Right lobe of liver (tissue), 6 donors: ENCODE results near the gene CD274. TPM values are rescaled to one million over a fixed set of nuclear protein-coding genes. Genes with fewer than 3 reads are reported as not detected.

Experiments used
- ATAC-seq, 4 donors: fragments of 200-7000 bp; cut with Tn5 transposase; one replicate each; pipeline ENCODE4 v1.9.1; 2020; ENCODE audit warnings: mild to moderate bottlenecking in 4 of 4, moderate library complexity in 4 of 4
- DNase-seq, 3 donors: peaks; one replicate each; pipeline ENCODE4 v3.0.0-alpha.2; 2020
- H3K27ac ChIP-seq, 3 donors: fragments of 200-600 bp; one replicate each; pipeline ENCODE4 v1.8.0; 2022
- H3K27me3 ChIP-seq, 2 donors: fragments of 200-600 bp; one replicate each; pipeline ENCODE4 v1.8.0; 2022
- H3K36me3 ChIP-seq, 4 donors: fragments of 200-600 bp; sonication (generic) in 1 of 4; one replicate each; pipeline versions ENCODE4 v1.5.1 to v1.8.0; 2017 to 2022; ENCODE audit warnings: control low read depth in 1 of 4
- H3K4me1 ChIP-seq, 4 donors: fragments of 200-600 bp; sonication (generic) in 1 of 4; one replicate each; pipeline versions ENCODE4 v1.5.1 to v1.8.0; 2017 to 2022; ENCODE audit warnings: control low read depth in 1 of 4
- H3K4me3 ChIP-seq, 3 donors: fragments of 200-600 bp; one replicate each; pipeline ENCODE4 v1.8.0; 2022
- H3K9me3 ChIP-seq, 4 donors: fragments of 200-600 bp; sonication (generic) in 1 of 4; one replicate each; pipeline versions ENCODE4 v1.5.1 to v1.8.0; 2017 to 2022; ENCODE audit warnings: control low read depth in 1 of 4
- CTCF ChIP-seq, 4 donors: fragments of 200-600 bp in 3 of 4; fragments of 450-650 bp in 1 of 4; IDR thresholded peaks; one replicate each; pipeline versions ENCODE4 v1.5.1 to v1.8.0; 2016 to 2022; ENCODE audit warnings: antibody characterized with exemption in 4 of 4, mild to moderate bottlenecking in 2 of 4
- POLR2A ChIP-seq: fragments of 450-650 bp; IDR thresholded peaks from one replicate; pipeline ENCODE4 v1.6.1; 2017; ENCODE audit warnings: antibody characterized with exemption, mild to moderate bottlenecking
- WGBS: methylation state at CpG from one replicate; pipeline ENCODE4 v1.1.6; 2018; ENCODE audit warnings: low coverage, low lambda C conversion rate; ENCODE audit not compliant: insufficient coverage; ENCODE audit errors: missing lambda C conversion rate; 5-methylcytosine and 5-hydroxymethylcytosine counted together
- intact Hi-C, 2 donors: fragments of 100-400 bp; cut with DNase I; formaldehyde crosslinking; loops; one replicate each; pipeline versions ENCODE4 v1.11.2 to v1.14.1; 2022
- long read RNA-seq: library from polyadenylated mRNA; unstranded; transcript quantifications from one replicate; pipeline ENCODE4 v2.0.0, GENCODE V29; 2019
- total RNA-seq, 6 experiments: library from RNA; depleted of rRNA in 2 of 6; stranded (reverse); fragments of >200 nt in 2 of 6; fragmentation: NEBNext Ultra II Directional in 3 of 6; extraction: Animal tissue kit (Norgen Biotek cat#: 25700) in 3 of 6; gene quantifications; one replicate each; pipeline versions ENCODE4 v1.1.0 to v1.2.4, GENCODE V29; 2016 to 2023
- donor health status: DM: no; HTN: yes; CAD: no.
- donor health status: DM: no; HTN: no; CAD: no.
- donor health status: DM: no; HTN: no; CAD: no.
- donor health status: DM: no; HTN: yes; CAD: no.
- donor health status: DM: no; HTN: yes; CAD: no.

CD274 gene
- 1 to 10 TPM in 4 of 6 experiments, under 1 TPM in 2; 0.87 to 3.7 (median 1.5) TPM for total RNA-seq
- long read RNA-seq, partial matches to known transcripts = 0 of 1 reads
- long read RNA-seq, other reads (novel, unspliced or antisense) = 1 of 1 reads

- H3K27ac ChIP-seq = peak within 1 kb of the TSS; percentile 82 to 93 (median 85)
- ATAC-seq = peak; percentile 99 to 100 (median 100)
- intact Hi-C loops = no loop called here
- peak within 1 kb of the TSS; percentile 46 to 62 (median 55) for H3K4me3 ChIP-seq
- H3K4me1 ChIP-seq = peaks cover 0 to 6% (median 3%) of the 10 kb centered on the region in 4 donors
- TF ChIP-seq CTCF (IDR thresholded peaks at IDR 0.05) = peak; percentile 64 to 71 (median 66)
- peak; percentile 65 for TF ChIP-seq POLR2A
- H3K9me3 ChIP-seq = no peaks in the 10 kb centered on the region
- no peaks in the 10 kb centered on the region for H3K36me3 ChIP-seq
- 2% methylated on average over 36 of the region's 36 CpGs for WGBS
- peak; percentile 96 to 97 (median 97) for DNase-seq
- no peaks in the 10 kb centered on the region for H3K27me3 ChIP-seq
Observed at GRCh38 chr9:5450359-5451091, at the start of gene CD274. Gene CD274 (plus strand): TSS chr9:5450542. CDS start chr9:5456114, 5,572 bp downstream.

GRCh38 chr9:5402217-5402616, 48.1 kb upstream of the CD274 start:
- intact Hi-C loops = no loop called here
- Histone ChIP-seq H3K4me1 (no peaks in the 10 kb centered on the region), H3K27me3 (no peaks in the 10 kb centered on the region), H3K9me3 (no peaks in the 10 kb centered on the region), H3K4me3 (no peak overlapping the region), H3K36me3 (no peaks in the 10 kb centered on the region), H3K27ac (no peak overlapping the region)
- ATAC-seq (no peak), DNase-seq (no peak)
- TF ChIP-seq POLR2A (no peak), CTCF (IDR thresholded peaks at IDR 0.05) (no peak)

- ATAC-seq = no peak
- WGBS = 86% methylated on average over 1 of the region's 1 CpG
- Histone ChIP-seq H3K4me3 (no peak overlapping the region), H3K27me3 (no peaks in the 10 kb centered on the region), H3K36me3 (no peaks in the 10 kb centered on the region), H3K9me3 (no peaks in the 10 kb centered on the region), H3K4me1 (no peaks in the 10 kb centered on the region), H3K27ac (no peak overlapping the region)
- TF ChIP-seq CTCF (IDR thresholded peaks at IDR 0.05) = no peak
- no peak for TF ChIP-seq POLR2A
- no peak for DNase-seq
- intact Hi-C loops = no loop called here
Observed at GRCh38 chr9:5408596-5408995, 41.7 kb upstream of the CD274 start.

- no peaks in the 10 kb centered on the region for H3K36me3 ChIP-seq
- no peaks in the 10 kb centered on the region for H3K27me3 ChIP-seq
- no peaks in the 10 kb centered on the region for H3K9me3 ChIP-seq
- no peak overlapping the region for H3K4me3 ChIP-seq
- H3K27ac ChIP-seq = no peak overlapping the region
- DNase-seq (no peak), ATAC-seq (no peak)
- 73% methylated on average over 3 of the region's 3 CpGs for WGBS
- TF ChIP-seq POLR2A (no peak), CTCF (IDR thresholded peaks at IDR 0.05) (no peak)
- H3K4me1 ChIP-seq = no peaks in the 10 kb centered on the region
- intact Hi-C loops = no loop called here
Observed at GRCh38 chr9:5416953-5417352, 33.4 kb upstream of the CD274 start.
